GM12878 (cell line): ENCODE measurements around the gene DALRD3. TPM values are rescaled to one million over a fixed set of nuclear protein-coding genes. Genes with fewer than 3 reads are reported as not detected.

Source experiments
- ATAC-seq: fragments of 200-7000 bp; cut with Tn5 transposase; 3 replicates; pipeline ENCODE4 v1.9.1; 2020; ENCODE audit warnings: mild to moderate bottlenecking, moderate library complexity
- BruUV-seq: library from RNA; stranded (reverse); fragments of 400-500 nt; replicated peaks from 2 replicates; lab custom pipeline; 2021; lab: Mats Ljungman, UMichigan
- CTCF ChIA-PET: fragments of 300-600 bp; sonication (Branson Sonifier 250); formaldehyde crosslinking; extraction: SDS; loops from one replicate; lab custom pipeline; 2021; ENCODE audit warnings: inconsistent platforms; lab: Yijun Ruan, JAX
- POLR2A ChIA-PET: fragments of 350-600 bp; formaldehyde crosslinking; extraction: SDS; loops from one replicate; lab custom pipeline; 2021; ENCODE audit warnings: inconsistent platforms; lab: Charles Lee
- RAD21 ChIA-PET: fragments of 300-600 bp; sonication (Branson Sonifier 250); formaldehyde crosslinking; loops from one replicate; lab custom pipeline; 2023; ENCODE audit warnings: antibody characterized with exemption; ENCODE audit not compliant: unreplicated experiment; lab: Charles Lee
- SMC1A ChIA-PET: fragments of 300-600 bp; sonication (Branson Sonifier 250); formaldehyde crosslinking; loops from one replicate; lab custom pipeline; 2023; ENCODE audit not compliant: unreplicated experiment, uncharacterized antibody; lab: Charles Lee
- DNase-seq: peaks from one replicate; pipeline ENCODE4 v3.0.0-alpha.2; 2011; ENCODE audit warnings: low read depth, low spot score
- FAIRE-seq: peaks from 3 replicates; lab custom pipeline; 2011; peaks lifted over from hg19 to GRCh38; lab: Jason Lieb, UNC
- H2AFZ ChIP-seq: 2 replicates; pipeline ENCODE4 v1.6.0; 2011; ENCODE audit warnings: low read depth, low read length, control low read depth; ENCODE audit not compliant: control insufficient read depth
- H3K27ac ChIP-seq: 2 replicates; pipeline ENCODE4 v1.5.1; 2011; ENCODE audit warnings: control low read depth; ENCODE audit not compliant: control insufficient read depth, insufficient read depth
- H3K27me3 ChIP-seq, 2 experiments: replicated peaks in 1 of 2; 2 replicates each; pipeline versions ENCODE4 v1.6.0 to v1.6.1; 2011; ENCODE audit warnings: low read length in 1 of 2; ENCODE audit not compliant: control insufficient read depth in 2 of 2, insufficient read depth in 2 of 2
- H3K36me3 ChIP-seq, 2 experiments: 2 replicates each; pipeline ENCODE4 v1.5.1; 2011; ENCODE audit warnings: low read length in 1 of 2; ENCODE audit not compliant: control insufficient read depth in 2 of 2, insufficient read depth in 2 of 2
- H3K4me1 ChIP-seq: 2 replicates; pipeline ENCODE4 v1.6.1; 2011; ENCODE audit warnings: mild to moderate bottlenecking, low read length, moderate library complexity, mixed read lengths; ENCODE audit not compliant: control insufficient read depth, insufficient read depth
- H3K4me2 ChIP-seq: 2 replicates; pipeline ENCODE4 v1.6.0; 2011; ENCODE audit warnings: control low read depth; ENCODE audit not compliant: control insufficient read depth, insufficient read depth
- H3K4me3 ChIP-seq: fragments of 200-600 bp; sonication (generic); 2 replicates; pipeline ENCODE4 v1.5.1; 2016
- H3K79me2 ChIP-seq: 2 replicates; pipeline ENCODE4 v1.6.0; 2011; ENCODE audit warnings: low read length; ENCODE audit not compliant: control insufficient read depth, insufficient read depth
- H3K9ac ChIP-seq: 2 replicates; pipeline ENCODE4 v1.8.0; 2011; ENCODE audit warnings: low read length, control low read depth, mixed read lengths; ENCODE audit not compliant: control insufficient read depth, insufficient read depth
- H3K9me3 ChIP-seq: replicated peaks from 3 replicates; pipeline ENCODE4 v1.5.1; 2011; ENCODE audit warnings: mild to moderate bottlenecking, low read length; ENCODE audit not compliant: control insufficient read depth, insufficient read depth
- H4K20me1 ChIP-seq: 2 replicates; pipeline ENCODE4 v1.6.0; 2011; ENCODE audit not compliant: control insufficient read depth, insufficient read depth
- CBX3 ChIP-seq: fragments of 200-600 bp; sonication (generic); IDR thresholded peaks from 2 replicates; pipeline ENCODE4 v1.6.1; 2016; ENCODE audit warnings: low read depth, borderline replicate concordance
- E2F4 ChIP-seq: IDR thresholded peaks from 2 replicates; pipeline ENCODE4 v1.6.1; 2012; ENCODE audit warnings: low read depth, low read length, improper control_type of control experiment
- HSF1 ChIP-seq: fragments of 150-350 bp; IDR thresholded peaks from 2 replicates; pipeline ENCODE4 v1.6.1; 2014; ENCODE audit warnings: mild to moderate bottlenecking, low read depth, low read length
- MXI1 ChIP-seq: fragments of 150-350 bp; IDR thresholded peaks from 2 replicates; pipeline ENCODE4 v1.6.1; 2011; ENCODE audit warnings: low read depth, mild to moderate bottlenecking, inconsistent platforms, low read length, improper control_type of control experiment
- NFYA ChIP-seq: IDR thresholded peaks from 2 replicates; pipeline ENCODE4 v1.6.1; 2011; ENCODE audit warnings: low read depth, mild to moderate bottlenecking, low read length, improper control_type of control experiment, borderline replicate concordance
- NR2C2 ChIP-seq: IDR thresholded peaks from 2 replicates; pipeline ENCODE4 v1.6.1; 2011; ENCODE audit warnings: borderline replicate concordance, low read depth; ENCODE audit not compliant: control insufficient read depth, insufficient read length
- NR2F1 ChIP-seq: fragments of 450-650 bp; conservative IDR thresholded peaks from 2 replicates; pipeline ENCODE4 v1.6.1; 2017; ENCODE audit warnings: mild to moderate bottlenecking
- SIN3A ChIP-seq: IDR thresholded peaks from 2 replicates; pipeline ENCODE4 v1.6.1; 2012; ENCODE audit warnings: low read depth, low read length, improper control_type of control experiment
- SPI1 ChIP-seq: IDR thresholded peaks from 2 replicates; pipeline ENCODE4 v1.6.1; 2011; ENCODE audit warnings: low read depth, mild to moderate bottlenecking, low read length, moderate library complexity, borderline replicate concordance; ENCODE audit not compliant: insufficient read depth
- WRNIP1 ChIP-seq: IDR thresholded peaks from 2 replicates; pipeline ENCODE4 v1.6.1; 2011; ENCODE audit warnings: low read depth, low read length, improper control_type of control experiment, borderline replicate concordance
- ZNF24 ChIP-seq: fragments of 450-650 bp; IDR thresholded peaks from 2 replicates; pipeline ENCODE4 v1.6.1; 2017; ENCODE audit warnings: antibody characterized with exemption, mild to moderate bottlenecking
- WGBS: methylation state at CpG from one replicate; pipeline ENCODE4 v1.1.6; 2016; ENCODE audit warnings: low lambda C conversion rate; ENCODE audit not compliant: insufficient replicate concordance, insufficient coverage; ENCODE audit errors: missing lambda C conversion rate; 5-methylcytosine and 5-hydroxymethylcytosine counted together
- in situ Hi-C: fragments of 300-500 bp; cut with MboI; formaldehyde crosslinking; loops from 9 replicates; pipeline ENCODE4 v1.14.3; 2018; ENCODE audit warnings: mixed read lengths
- intact Hi-C: fragments of 100-400 bp; cut with micrococcal nuclease; formaldehyde crosslinking; loops from one replicate; pipeline ENCODE4 v1.14.2; 2022; ENCODE audit not compliant: unreplicated experiment
- polyA plus RNA-seq, 11 experiments: library from polyadenylated mRNA; depleted of rRNA in 4 of 11; unstranded in 6 of 11; stranded (reverse) in 5 of 11; fragments of >200 nt; fragmentation: Nextera tagmentation in 4 of 11; fragmentation: Illumina TruSeq in 1 of 11; extraction: Ambion mirVana in 4 of 11; extraction: Trizol in 1 of 11; gene quantifications; 1 replicate in 1 of 11; 2 replicates in 10 of 11; pipeline versions ENCODE4 v1.2.1 to v1.2.3, GENCODE V29; 2011 to 2016; ENCODE audit warnings: inconsistent platforms in 2 of 11, missing spikeins in 2 of 11, low read depth in 1 of 11
- total RNA-seq, 4 experiments: library from RNA; depleted of rRNA in 3 of 4; stranded (reverse); fragments of >200 nt in 3 of 4; fragmentation: Illumina TruSeq in 1 of 4; extraction: Trizol in 1 of 4; gene quantifications; 2 replicates each; pipeline versions ENCODE4 v1.2.1 to v1.2.3, GENCODE V29; 2013 to 2021

Gene DALRD3
- total and polyA plus RNA-seq, 10 of the 15 experiments (the other 5 are each of a cell fraction or from before 2014, with no cell fraction given) = 10.1 to 28.2 (median 21.6) TPM

GRCh38 chr3:49053543-49053942 is 35.2 kb upstream of the DALRD3 start:
- TF ChIP-seq SPI1 = peak; percentile 58; the same call in 1 of the 2 replicates
- no peak for TF ChIP-seq ZNF24
- SMC1A ChIA-PET = interaction anchor here (1.0 kb wide), 1 partner anchor 12 kb away, joined by 3 read pairs; no protein-coding TSS in a partner anchor
- no peak overlapping the region for H2AFZ ChIP-seq
- intact Hi-C loops = no loop called here
- in situ Hi-C loops = no loop called here
- CTCF ChIA-PET = interaction anchor here (1.0 kb wide), 1 partner anchor 66 kb away, joined by 3 read pairs; no protein-coding TSS in a partner anchor
- no peaks in the 10 kb centered on the region for H3K9me3 ChIP-seq
- peaks cover 15 to 24% of the 10 kb centered on the region in 2 experiments for H3K36me3 ChIP-seq
- RAD21 ChIA-PET = interaction anchor here (0.8 kb wide), 1 partner anchor 64 kb away, joined by 4 read pairs; no protein-coding TSS in a partner anchor
- TSS peak; percentile 61 for BruUV-seq
- 89% methylated on average over 1 of the region's 1 CpG for WGBS
- no peaks in the 10 kb centered on the region for H4K20me1 ChIP-seq
- H3K9ac ChIP-seq = no peak overlapping the region
- FAIRE-seq (no peak), DNase-seq (no peak), ATAC-seq (no peak)
- POLR2A ChIA-PET = no interaction called here
- H3K4me1 ChIP-seq = no peaks in the 10 kb centered on the region
- no peaks in the 10 kb centered on the region for H3K79me2 ChIP-seq
- H3K27me3 ChIP-seq = no peaks in the 10 kb centered on the region
- H3K4me2 ChIP-seq = no peak overlapping the region
- no peak overlapping the region for H3K27ac ChIP-seq
- H3K4me3 ChIP-seq = no peak overlapping the region

GRCh38 chr3:49035281-49035680 is 16.9 kb upstream of the DALRD3 start:
- Histone ChIP-seq H3K36me3 (peaks cover 18 to 32% of the 10 kb centered on the region in 2 experiments), H3K9me3 (no peaks in the 10 kb centered on the region), H3K4me2 (no peak overlapping the region), H3K79me2 (no peaks in the 10 kb centered on the region), H4K20me1 (no peaks in the 10 kb centered on the region), H3K27me3 (no peaks in the 10 kb centered on the region), H3K4me3 (no peak overlapping the region), H3K9ac (no peak overlapping the region), H3K4me1 (no peaks in the 10 kb centered on the region), H2AFZ (no peak overlapping the region), H3K27ac (no peak overlapping the region)
- BruUV-seq = no TSS peak
- ATAC-seq (no peak), DNase-seq (no peak), FAIRE-seq (no peak)
- RAD21 ChIA-PET = no interaction called here
- intact Hi-C loops = no loop called here
- CTCF ChIA-PET = interaction anchor here (1.1 to 2.0 kb wide), 2 partner anchors 13 to 28 kb away, joined by 3 to 7 read pairs; partner anchors contain the start of genes NDUFAF3 and WDR6
- SMC1A ChIA-PET = no interaction called here
- POLR2A ChIA-PET = no interaction called here
- WGBS = 100% methylated on average over 3 of the region's 3 CpGs
- in situ Hi-C loops = no loop called here
- TF ChIP-seq E2F4 = no peak
- TF ChIP-seq CBX3 = no peak
- TF ChIP-seq HSF1 = no peak
- TF ChIP-seq NR2F1 = no peak
- no peak for TF ChIP-seq NR2C2
- no peak for TF ChIP-seq WRNIP1
- TF ChIP-seq NFYA = no peak
- no peak for TF ChIP-seq MXI1
- TF ChIP-seq SIN3A = no peak
